Measurements from ENCODE around the gene C19orf53. TPM values are rescaled to one million over a fixed set of nuclear protein-coding genes. Genes with fewer than 3 reads are reported as not detected.

Gene C19orf53
- total and polyA plus RNA-seq, 10 of the 15 experiments (the other 5 are each of a cell fraction or from before 2014, with no cell fraction given) = 109 to 449 (median 218) TPM

DNA sequence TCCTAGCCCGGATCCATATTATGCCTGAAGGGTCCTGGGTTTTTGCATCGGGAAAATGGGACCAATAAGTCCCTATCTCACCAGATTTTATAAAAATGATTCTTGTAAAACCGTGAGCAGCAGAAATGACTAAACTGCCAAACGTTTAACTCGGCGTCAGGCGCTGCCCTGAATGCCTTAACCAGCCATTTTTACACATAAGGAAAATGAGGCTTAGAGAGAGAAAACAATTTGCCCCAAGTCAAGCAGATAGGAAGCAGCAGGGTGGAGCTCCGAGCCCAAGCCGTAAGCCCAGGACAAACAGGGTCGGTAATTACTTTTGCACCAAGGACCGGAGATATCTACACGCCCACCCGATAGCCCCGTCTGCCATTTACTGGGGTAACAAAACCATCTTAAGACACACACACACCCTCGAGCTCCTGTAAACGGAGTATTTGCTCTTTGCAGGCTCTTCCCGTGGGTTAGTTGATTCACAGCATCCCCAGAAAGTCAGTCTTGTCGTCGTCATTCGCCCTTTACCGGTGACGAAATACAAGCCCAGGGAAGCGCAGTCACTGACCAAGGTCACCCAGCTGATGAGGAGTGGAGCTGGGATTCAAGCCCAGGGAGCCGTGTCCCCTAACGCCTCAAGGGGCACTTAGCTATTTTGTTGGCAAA, 26.0 kb upstream of the C19orf53 start (continued):
- TF ChIP-seq YY1 (IDR thresholded peaks at IDR 0.05; ENCODE audit: low read depth, low read length) (peak; percentile 30; the same call in 1 of the 2 replicates), BACH1 (IDR thresholded peaks at IDR 0.05; ENCODE audit: borderline replicate concordance) (0 out of 2 replicates have a peak, but pooled peaks have one; percentile 2), SMC3 (IDR thresholded peaks at IDR 0.05; ENCODE audit: borderline replicate concordance, low read length) (0 out of 2 replicates have a peak, but pooled peaks have one; percentile 9), ZBED1 (IDR thresholded peaks at IDR 0.05; ENCODE audit: borderline replicate concordance) (no peak), TARDBP (IDR thresholded peaks at IDR 0.05; ENCODE audit: borderline replicate concordance) (no peak)

DNA sequence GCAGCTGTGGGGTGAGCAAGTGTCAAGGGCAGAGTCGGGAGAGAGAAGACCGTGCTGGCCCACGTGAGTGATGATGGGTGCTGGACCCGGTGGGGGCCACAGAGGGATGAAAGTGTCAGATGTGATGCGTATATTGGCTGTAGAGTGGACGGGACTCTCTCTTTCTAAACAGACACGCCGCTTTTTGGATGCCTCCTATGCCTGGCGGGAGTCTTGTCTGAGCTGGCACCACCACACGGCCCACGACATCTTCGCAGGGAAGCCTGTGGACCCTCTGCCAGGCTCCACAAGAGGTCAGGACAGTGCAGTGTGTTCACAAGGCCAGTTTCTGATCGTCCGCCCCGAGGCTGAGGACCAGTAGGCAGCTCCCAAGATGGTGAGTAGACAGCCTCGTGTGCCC, 22.8 kb upstream of the C19orf53 start:
- DNase-seq (ENCODE audit: low read depth, low spot score) = no peak
- ChIA-PET CTCF (no interaction called here), SMC1A (ENCODE audit: uncharacterized antibody, unreplicated experiment) (interaction anchor here (1.2 kb wide), 1 partner anchor 111 kb away, joined by 3 read pairs; no protein-coding TSS in a partner anchor), POLR2A (no interaction called here), RAD21 (ENCODE audit: unreplicated experiment) (no interaction called here)
- intact Hi-C loops (cut with micrococcal nuclease; ENCODE audit: unreplicated experiment) = no loop called here
- no TSS peak for BruUV-seq (replicated peaks)
- Histone ChIP-seq H3K79me2 (ENCODE audit: control insufficient read depth, insufficient read depth, low read length) (peaks cover 13% of the 10 kb centered on the region), H3K9me3 (replicated peaks; ENCODE audit: control insufficient read depth, insufficient read depth, low read length) (no peaks in the 10 kb centered on the region; the same call in 2 of the 3 replicates), H3K4me3 (no peak overlapping the region), H3K4me1 (ENCODE audit: control insufficient read depth, insufficient read depth, low read length) (peaks cover 5% of the 10 kb centered on the region), H3K4me2 (ENCODE audit: control insufficient read depth, insufficient read depth) (no peak overlapping the region), H3K9ac (ENCODE audit: control insufficient read depth, insufficient read depth, low read length) (no peak overlapping the region), H3K36me3 (ENCODE audit: control insufficient read depth in 2 of 2, insufficient read depth in 2 of 2, low read length in 1 of 2) (peaks cover 7% of the 10 kb centered on the region in 2 experiments; a peak in 3 of 4 replicates), H4K20me1 (ENCODE audit: control insufficient read depth, insufficient read depth) (no peaks in the 10 kb centered on the region), H3K27ac (ENCODE audit: control insufficient read depth, insufficient read depth) (peak overlapping the region; percentile 33; the same call in 1 of the 2 replicates), H3K27me3 (replicated peaks in 1 of 2; ENCODE audit: control insufficient read depth in 2 of 2, insufficient read depth in 2 of 2, low read length in 1 of 2) (no peaks in the 10 kb centered on the region), H2AFZ (ENCODE audit: control insufficient read depth, low read depth, low read length) (no peak overlapping the region)
- no peak for FAIRE-seq
- 90% methylated on average over 16 of the region's 16 CpGs for WGBS (ENCODE audit: insufficient coverage, insufficient replicate concordance, low lambda C conversion rate, missing lambda C conversion rate)
- in situ Hi-C loops (cut with MboI) = no loop called here
- no peak for ATAC-seq
- TF ChIP-seq, protein P1, sequence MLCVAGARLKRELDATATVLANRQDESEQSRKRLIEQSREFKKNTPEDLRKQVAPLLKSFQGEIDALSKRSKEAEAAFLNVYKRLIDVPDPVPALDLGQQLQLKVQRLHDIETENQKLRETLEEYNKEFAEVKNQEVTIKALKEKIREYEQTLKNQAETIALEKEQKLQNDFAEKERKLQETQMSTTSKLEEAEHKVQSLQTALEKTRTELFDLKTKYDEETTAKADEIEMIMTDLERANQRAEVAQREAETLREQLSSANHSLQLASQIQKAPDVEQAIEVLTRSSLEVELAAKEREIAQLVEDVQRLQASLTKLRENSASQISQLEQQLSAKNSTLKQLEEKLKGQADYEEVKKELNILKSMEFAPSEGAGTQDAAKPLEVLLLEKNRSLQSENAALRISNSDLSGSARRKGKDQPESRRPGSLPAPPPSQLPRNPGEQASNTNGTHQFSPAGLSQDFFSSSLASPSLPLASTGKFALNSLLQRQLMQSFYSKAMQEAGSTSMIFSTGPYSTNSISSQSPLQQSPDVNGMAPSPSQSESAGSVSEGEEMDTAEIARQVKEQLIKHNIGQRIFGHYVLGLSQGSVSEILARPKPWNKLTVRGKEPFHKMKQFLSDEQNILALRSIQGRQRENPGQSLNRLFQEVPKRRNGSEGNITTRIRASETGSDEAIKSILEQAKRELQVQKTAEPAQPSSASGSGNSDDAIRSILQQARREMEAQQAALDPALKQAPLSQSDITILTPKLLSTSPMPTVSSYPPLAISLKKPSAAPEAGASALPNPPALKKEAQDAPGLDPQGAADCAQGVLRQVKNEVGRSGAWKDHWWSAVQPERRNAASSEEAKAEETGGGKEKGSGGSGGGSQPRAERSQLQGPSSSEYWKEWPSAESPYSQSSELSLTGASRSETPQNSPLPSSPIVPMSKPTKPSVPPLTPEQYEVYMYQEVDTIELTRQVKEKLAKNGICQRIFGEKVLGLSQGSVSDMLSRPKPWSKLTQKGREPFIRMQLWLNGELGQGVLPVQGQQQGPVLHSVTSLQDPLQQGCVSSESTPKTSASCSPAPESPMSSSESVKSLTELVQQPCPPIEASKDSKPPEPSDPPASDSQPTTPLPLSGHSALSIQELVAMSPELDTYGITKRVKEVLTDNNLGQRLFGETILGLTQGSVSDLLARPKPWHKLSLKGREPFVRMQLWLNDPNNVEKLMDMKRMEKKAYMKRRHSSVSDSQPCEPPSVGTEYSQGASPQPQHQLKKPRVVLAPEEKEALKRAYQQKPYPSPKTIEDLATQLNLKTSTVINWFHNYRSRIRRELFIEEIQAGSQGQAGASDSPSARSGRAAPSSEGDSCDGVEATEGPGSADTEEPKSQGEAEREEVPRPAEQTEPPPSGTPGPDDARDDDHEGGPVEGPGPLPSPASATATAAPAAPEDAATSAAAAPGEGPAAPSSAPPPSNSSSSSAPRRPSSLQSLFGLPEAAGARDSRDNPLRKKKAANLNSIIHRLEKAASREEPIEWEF (IDR thresholded peaks at IDR 0.05; ENCODE audit: insufficient replicate concordance, low read depth, low read length) = no peak
- TF ChIP-seq BACH1 (IDR thresholded peaks at IDR 0.05; ENCODE audit: borderline replicate concordance) (no peak), FOXM1 (IDR thresholded peaks at IDR 0.05; ENCODE audit: low read depth, low read length) (no peak), NR2C1 (IDR thresholded peaks at IDR 0.05) (no peak), CHD2 (IDR thresholded peaks at IDR 0.05; ENCODE audit: borderline replicate concordance, low read depth, low read length) (no peak), RAD51 (IDR thresholded peaks at IDR 0.05) (no peak), EED (IDR thresholded peaks at IDR 0.05; ENCODE audit: low read depth) (no peak), ZNF622 (IDR thresholded peaks at IDR 0.05) (no peak), ZNF207 (IDR thresholded peaks at IDR 0.05; ENCODE audit: borderline replicate concordance) (no peak)
- TF ChIP-seq, protein P2, sequence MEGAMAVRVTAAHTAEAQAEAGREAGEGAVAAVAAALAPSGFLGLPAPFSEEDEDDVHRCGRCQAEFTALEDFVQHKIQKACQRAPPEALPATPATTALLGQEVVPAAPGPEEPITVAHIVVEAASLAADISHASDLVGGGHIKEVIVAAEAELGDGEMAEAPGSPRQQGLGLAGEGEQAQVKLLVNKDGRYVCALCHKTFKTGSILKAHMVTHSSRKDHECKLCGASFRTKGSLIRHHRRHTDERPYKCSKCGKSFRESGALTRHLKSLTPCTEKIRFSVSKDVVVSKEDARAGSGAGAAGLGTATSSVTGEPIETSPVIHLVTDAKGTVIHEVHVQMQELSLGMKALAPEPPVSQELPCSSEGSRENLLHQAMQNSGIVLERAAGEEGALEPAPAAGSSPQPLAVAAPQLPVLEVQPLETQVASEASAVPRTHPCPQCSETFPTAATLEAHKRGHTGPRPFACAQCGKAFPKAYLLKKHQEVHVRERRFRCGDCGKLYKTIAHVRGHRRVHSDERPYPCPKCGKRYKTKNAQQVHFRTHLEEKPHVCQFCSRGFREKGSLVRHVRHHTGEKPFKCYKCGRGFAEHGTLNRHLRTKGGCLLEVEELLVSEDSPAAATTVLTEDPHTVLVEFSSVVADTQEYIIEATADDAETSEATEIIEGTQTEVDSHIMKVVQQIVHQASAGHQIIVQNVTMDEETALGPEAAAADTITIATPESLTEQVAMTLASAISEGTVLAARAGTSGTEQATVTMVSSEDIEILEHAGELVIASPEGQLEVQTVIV (IDR thresholded peaks at IDR 0.05; ENCODE audit: borderline replicate concordance, partially characterized antibody) = no peak
- TF ChIP-seq, protein P3, sequence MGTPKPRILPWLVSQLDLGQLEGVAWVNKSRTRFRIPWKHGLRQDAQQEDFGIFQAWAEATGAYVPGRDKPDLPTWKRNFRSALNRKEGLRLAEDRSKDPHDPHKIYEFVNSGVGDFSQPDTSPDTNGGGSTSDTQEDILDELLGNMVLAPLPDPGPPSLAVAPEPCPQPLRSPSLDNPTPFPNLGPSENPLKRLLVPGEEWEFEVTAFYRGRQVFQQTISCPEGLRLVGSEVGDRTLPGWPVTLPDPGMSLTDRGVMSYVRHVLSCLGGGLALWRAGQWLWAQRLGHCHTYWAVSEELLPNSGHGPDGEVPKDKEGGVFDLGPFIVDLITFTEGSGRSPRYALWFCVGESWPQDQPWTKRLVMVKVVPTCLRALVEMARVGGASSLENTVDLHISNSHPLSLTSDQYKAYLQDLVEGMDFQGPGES (IDR thresholded peaks at IDR 0.05) = no peak

All from GM12878 (cell line).